ENCODE data around the gene STX18.
"Not testable (repeated sequence)": the region's sequence is repeated elsewhere in the genome, so short reads cannot be mapped to it uniquely, and the experiment has no call there.

STX18 gene

GRCh38 chr4:4509521-4509920, 32.3 kb downstream of the STX18 start:
- H3K4me3 ChIP-seq (ENCODE audit: low read depth, low read length), result no peak overlapping the region
- no peak for TF ChIP-seq CTCF (IDR thresholded peaks at IDR 0.05; ENCODE audit: borderline replicate concordance, insufficient read depth, low read depth, low read length)

- TF ChIP-seq CTCF (IDR thresholded peaks at IDR 0.05; ENCODE audit: borderline replicate concordance, insufficient read depth, low read depth, low read length), result peak; percentile 30; the same call in 1 of the 2 replicates
Measured at GRCh38 chr4:4507923-4508322, 33.9 kb downstream of the STX18 start.

GRCh38 chr4:4507403-4507802, 34.4 kb downstream of the STX18 start:
- H3K4me3 ChIP-seq (ENCODE audit: low read depth, low read length), result no peak overlapping the region
- no peak for TF ChIP-seq CTCF (IDR thresholded peaks at IDR 0.05; ENCODE audit: borderline replicate concordance, insufficient read depth, low read depth, low read length)

More at GRCh38 chr4:4507923-4508322, 33.9 kb downstream of the STX18 start:
- H3K4me3 ChIP-seq (ENCODE audit: low read depth, low read length), result no peak overlapping the region

- H3K4me3 ChIP-seq (ENCODE audit: low read depth, low read length), result no peak overlapping the region
- TF ChIP-seq CTCF (IDR thresholded peaks at IDR 0.05; ENCODE audit: borderline replicate concordance, insufficient read depth, low read depth, low read length), result no peak
Measured at GRCh38 chr4:4506961-4507360, 34.9 kb downstream of the STX18 start.

GRCh38 chr4:4505211-4505610, 36.6 kb downstream of the STX18 start:
- not testable (repeated sequence) for H3K4me3 ChIP-seq (ENCODE audit: low read depth, low read length)

- no peak for TF ChIP-seq CTCF (IDR thresholded peaks at IDR 0.05; ENCODE audit: borderline replicate concordance, insufficient read depth, low read depth, low read length)
- no peak overlapping the region for H3K4me3 ChIP-seq (ENCODE audit: low read depth, low read length)
Measured at GRCh38 chr4:4504783-4505182, 37.1 kb downstream of the STX18 start.

- H3K4me3 ChIP-seq (ENCODE audit: low read depth, low read length), result peak overlapping the region; percentile 16
- TF ChIP-seq CTCF (IDR thresholded peaks at IDR 0.05; ENCODE audit: borderline replicate concordance, insufficient read depth, low read depth, low read length), result no peak
Measured at GRCh38 chr4:4502694-4503311, 39.0 kb downstream of the STX18 start.

Data from GM12875 (cell line).